Thyroid gland (tissue), 4 donors: ENCODE measurements around the gene COL9A3.

ENCODE experiments used
- POLR2A ChIP-seq, 2 donors: fragments of 450-650 bp; IDR thresholded peaks; one replicate each; pipeline ENCODE4 v1.6.1; 2017; ENCODE audit warnings: antibody characterized with exemption in 2 of 2, mild to moderate bottlenecking in 2 of 2, moderate library complexity in 1 of 2
- TF ChIP-seq, protein P1 (sequence below), 6 experiments: fragments of 200-600 bp in 3 of 6; fragments of 450-650 bp in 3 of 6; sonication (generic) in 3 of 6; IDR thresholded peaks; one replicate each; pipeline ENCODE4 v1.5.1; 2016 to 2019; ENCODE audit warnings: antibody characterized with exemption in 6 of 6, mild to moderate bottlenecking in 2 of 6, inconsistent platforms in 1 of 6, moderate library complexity in 1 of 6

DNA sequence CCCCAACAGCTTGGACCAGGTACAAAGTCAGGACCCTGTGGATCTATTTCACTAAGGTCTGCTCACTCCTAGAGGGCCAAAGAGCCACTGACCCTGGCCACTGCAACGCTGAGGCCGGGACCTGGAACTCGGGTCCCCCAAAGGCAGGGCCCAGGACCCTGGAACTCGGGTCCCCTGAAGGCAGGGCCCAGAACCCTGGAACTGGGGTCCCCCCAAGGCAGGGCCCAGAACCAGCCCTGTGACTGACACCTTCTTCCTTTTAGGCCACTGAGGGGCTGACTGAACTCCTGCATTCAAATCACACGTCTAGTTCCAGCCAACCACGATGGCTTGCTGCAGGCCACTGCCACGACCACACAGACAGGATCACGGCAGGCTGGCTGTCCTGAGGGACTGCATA lies 35.3 kb downstream of the COL9A3 start:
- TF ChIP-seq, protein P1, sequence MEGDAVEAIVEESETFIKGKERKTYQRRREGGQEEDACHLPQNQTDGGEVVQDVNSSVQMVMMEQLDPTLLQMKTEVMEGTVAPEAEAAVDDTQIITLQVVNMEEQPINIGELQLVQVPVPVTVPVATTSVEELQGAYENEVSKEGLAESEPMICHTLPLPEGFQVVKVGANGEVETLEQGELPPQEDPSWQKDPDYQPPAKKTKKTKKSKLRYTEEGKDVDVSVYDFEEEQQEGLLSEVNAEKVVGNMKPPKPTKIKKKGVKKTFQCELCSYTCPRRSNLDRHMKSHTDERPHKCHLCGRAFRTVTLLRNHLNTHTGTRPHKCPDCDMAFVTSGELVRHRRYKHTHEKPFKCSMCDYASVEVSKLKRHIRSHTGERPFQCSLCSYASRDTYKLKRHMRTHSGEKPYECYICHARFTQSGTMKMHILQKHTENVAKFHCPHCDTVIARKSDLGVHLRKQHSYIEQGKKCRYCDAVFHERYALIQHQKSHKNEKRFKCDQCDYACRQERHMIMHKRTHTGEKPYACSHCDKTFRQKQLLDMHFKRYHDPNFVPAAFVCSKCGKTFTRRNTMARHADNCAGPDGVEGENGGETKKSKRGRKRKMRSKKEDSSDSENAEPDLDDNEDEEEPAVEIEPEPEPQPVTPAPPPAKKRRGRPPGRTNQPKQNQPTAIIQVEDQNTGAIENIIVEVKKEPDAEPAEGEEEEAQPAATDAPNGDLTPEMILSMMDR (IDR thresholded peaks at IDR 0.05): no peak
- TF ChIP-seq POLR2A (IDR thresholded peaks at IDR 0.05): no peak
